MM.1S (cell line): ENCODE results near the gene TMEM200A.

Source experiments
- EZH2 ChIP-seq: fragments of 300-600 bp; sonication (generic); optimal IDR thresholded peaks from 2 replicates; pipeline ENCODE3; 2017; ENCODE audit warnings: low read depth, mild to moderate bottlenecking, antibody characterized with exemption, low read length, mixed read lengths
- EZH2phosphoT487 ChIP-seq: fragments of 300-600 bp; sonication (generic); IDR thresholded peaks from 2 replicates; pipeline ENCODE4 v1.6.1; 2018; ENCODE audit warnings: antibody characterized with exemption, low read length
- TF ChIP-seq, protein P1 (sequence below): fragments of 300-600 bp; sonication (generic); IDR thresholded peaks from 2 replicates; pipeline ENCODE4 v1.5.1; 2016; ENCODE audit warnings: antibody characterized with exemption, low read length, mixed read lengths

- TF ChIP-seq, protein P1, sequence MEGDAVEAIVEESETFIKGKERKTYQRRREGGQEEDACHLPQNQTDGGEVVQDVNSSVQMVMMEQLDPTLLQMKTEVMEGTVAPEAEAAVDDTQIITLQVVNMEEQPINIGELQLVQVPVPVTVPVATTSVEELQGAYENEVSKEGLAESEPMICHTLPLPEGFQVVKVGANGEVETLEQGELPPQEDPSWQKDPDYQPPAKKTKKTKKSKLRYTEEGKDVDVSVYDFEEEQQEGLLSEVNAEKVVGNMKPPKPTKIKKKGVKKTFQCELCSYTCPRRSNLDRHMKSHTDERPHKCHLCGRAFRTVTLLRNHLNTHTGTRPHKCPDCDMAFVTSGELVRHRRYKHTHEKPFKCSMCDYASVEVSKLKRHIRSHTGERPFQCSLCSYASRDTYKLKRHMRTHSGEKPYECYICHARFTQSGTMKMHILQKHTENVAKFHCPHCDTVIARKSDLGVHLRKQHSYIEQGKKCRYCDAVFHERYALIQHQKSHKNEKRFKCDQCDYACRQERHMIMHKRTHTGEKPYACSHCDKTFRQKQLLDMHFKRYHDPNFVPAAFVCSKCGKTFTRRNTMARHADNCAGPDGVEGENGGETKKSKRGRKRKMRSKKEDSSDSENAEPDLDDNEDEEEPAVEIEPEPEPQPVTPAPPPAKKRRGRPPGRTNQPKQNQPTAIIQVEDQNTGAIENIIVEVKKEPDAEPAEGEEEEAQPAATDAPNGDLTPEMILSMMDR, result no peak
- TF ChIP-seq EZH2, result no peak
- TF ChIP-seq EZH2phosphoT487, result no peak
Observed at GRCh38 chr6:130482645-130483390, 117.0 kb downstream of the TMEM200A start.
